Pancreas (tissue), 10 donors: ENCODE measurements around the gene AOPEP. TPM values are rescaled to one million over a fixed set of nuclear protein-coding genes. Genes with fewer than 3 reads are reported as not detected.

Experiments used
- ATAC-seq, 4 donors: fragments of 200-7000 bp; cut with Tn5 transposase; one replicate each; pipeline versions ENCODE4 v1.8.0 to v1.9.1; 2020; ENCODE audit warnings: mild to moderate bottlenecking in 4 of 4, moderate library complexity in 4 of 4
- DNase-seq, 6 donors: peaks; one replicate each; pipeline ENCODE4 v3.0.0-alpha.2; 2020
- FAIRE-seq: peaks from 2 replicates; lab custom pipeline; 2012; peaks lifted over from hg19 to GRCh38; lab: Jason Lieb, UNC
- H3K27ac ChIP-seq, 4 donors: fragments of 200-600 bp; sonication (generic); 1 replicate in 3 of 4; 2 replicates in 1 of 4; pipeline versions ENCODE4 v1.5.0 to v1.8.0; 2020
- H3K27me3 ChIP-seq, 4 donors: fragments of 200-600 bp; one replicate each; pipeline ENCODE4 v1.8.0; 2021
- H3K36me3 ChIP-seq, 3 donors: fragments of 200-600 bp; sonication (generic) in 1 of 3; one replicate each; pipeline versions ENCODE4 v1.5.0 to v1.8.0; 2020 to 2021
- H3K4me1 ChIP-seq, 3 donors: fragments of 200-600 bp; one replicate each; pipeline ENCODE4 v1.8.0; 2021
- H3K4me3 ChIP-seq, 4 donors: fragments of 200-600 bp; sonication (generic) in 2 of 4; one replicate each; pipeline versions ENCODE4 v1.5.0 to v1.8.0; 2020 to 2021
- H3K9me3 ChIP-seq, 4 donors: fragments of 200-600 bp; one replicate each; pipeline ENCODE4 v1.8.0; 2021
- CTCF ChIP-seq, 4 donors: fragments of 200-600 bp; sonication (generic) in 3 of 4; IDR thresholded peaks; one replicate each; pipeline versions ENCODE4 v1.5.0 to v1.8.0; 2021; ENCODE audit warnings: antibody characterized with exemption in 4 of 4
- WGBS, 2 donors: extraction: QIAGEN DNeasy Blood & Tissue Kit; methylation state at CpG; one replicate each; pipeline ENCODE4 v1.1.7; 2013; 5-methylcytosine and 5-hydroxymethylcytosine counted together
- intact Hi-C, 3 donors: fragments of 100-400 bp; cut with DNase I; formaldehyde crosslinking; loops; one replicate each; pipeline versions ENCODE4 v1.11.1 to v1.14.2; 2022
- polyA plus RNA-seq, 2 donors: library from polyadenylated mRNA; stranded (reverse); fragments of 200-250 nt; gene quantifications; one replicate each; pipeline ENCODE4 v1.2.3, GENCODE V29; 2013
- total RNA-seq, 6 donors: library from RNA; stranded (reverse); fragmentation: NEBNext Ultra II Directional in 4 of 6; extraction: Animal tissue kit (Norgen Biotek cat#: 25700) in 4 of 6; gene quantifications; one replicate each; pipeline versions ENCODE4 v1.2.1 to v1.2.4, GENCODE V29; 2021 to 2023
- donor health status: healthy with polysubstance abuse.
- donor health status: DM: no; HTN: no; CAD: no; lungs with moderate emphysema.
- donor health status: DM: no; HTN: no; CAD: no.
- donor health status: control.
- donor health status: control.
- donor health status: Bipolar disorder and iron deficiency.
- donor health status: DM: yes; HTN: yes; CAD: no.
- donor health status: DM: no; HTN: no; CAD: no.
- donor health status: DM: no; HTN: no; CAD: no.
- donor health status: DM: yes; HTN: yes; CAD: no.

AOPEP gene
- total and polyA plus RNA-seq, 8 donors: 50.5 to 140 (median 76.7) TPM

GRCh38 chr9:95112436-95113280 lies 386.2 kb downstream of the AOPEP start:
- peak in 1 of 6 donors; percentile 14 for DNase-seq
- FAIRE-seq: no peak
- TF ChIP-seq CTCF (IDR thresholded peaks at IDR 0.05): no peak
- intact Hi-C loops: no loop called here
- no peak for ATAC-seq
- peaks cover 0 to 11% (median 0%) of the 10 kb centered on the region in 3 donors for H3K4me1 ChIP-seq
- no peak overlapping the region for H3K4me3 ChIP-seq
- whole genome bisulfite sequencing, 2 donors: 89 to 90% methylated on average over 12 of the region's 12 CpGs
- no peak overlapping the region for H3K27ac ChIP-seq
- H3K27me3 ChIP-seq: no peaks in the 10 kb centered on the region
- peaks cover 0 to 40% (median 6%) of the 10 kb centered on the region in 3 donors for H3K36me3 ChIP-seq
- H3K9me3 ChIP-seq: no peaks in the 10 kb centered on the region

DNA sequence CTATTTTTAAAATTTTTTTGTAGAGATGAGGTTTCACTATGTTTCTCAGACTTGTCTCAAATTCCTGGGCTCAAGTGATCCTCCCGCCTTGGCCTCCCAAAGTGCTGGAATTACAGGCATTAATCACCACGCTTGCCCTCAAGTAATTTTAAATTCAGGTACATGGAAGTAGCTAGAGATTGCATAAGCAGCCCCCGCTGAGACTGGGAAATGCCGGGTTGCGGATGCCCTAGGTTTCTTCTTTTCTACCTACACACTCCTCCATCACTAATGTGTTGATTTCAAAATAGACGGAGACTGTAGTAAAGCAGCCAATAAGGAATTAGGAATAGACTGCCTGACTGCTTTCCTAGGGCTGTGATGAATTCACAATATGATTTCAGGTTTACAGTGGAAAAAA lies 388.6 kb downstream of the AOPEP start:
- DNase-seq: no peak
- Histone ChIP-seq H3K4me3 (no peak overlapping the region), H3K27me3 (no peaks in the 10 kb centered on the region), H3K36me3 (peaks cover 0 to 28% (median 0%) of the 10 kb centered on the region in 3 donors), H3K9me3 (no peaks in the 10 kb centered on the region), H3K4me1 (peaks cover 0 to 11% (median 0%) of the 10 kb centered on the region in 3 donors), H3K27ac (no peak overlapping the region)
- no peak for ATAC-seq
- 95 to 99% methylated on average over 6 of the region's 6 CpGs for WGBS, 2 donors
- no peak for TF ChIP-seq CTCF (IDR thresholded peaks at IDR 0.05)
- intact Hi-C loops: no loop called here
- no peak for FAIRE-seq

GRCh38 chr9:95116002-95116807 lies 389.7 kb downstream of the AOPEP start:
- H3K4me3 ChIP-seq: no peak overlapping the region
- TF ChIP-seq CTCF (IDR thresholded peaks at IDR 0.05): peak in 1 of 4 donors; percentile 24
- intact Hi-C loops: no loop called here
- no peaks in the 10 kb centered on the region for H3K27me3 ChIP-seq
- H3K9me3 ChIP-seq: no peaks in the 10 kb centered on the region
- no peak overlapping the region for H3K27ac ChIP-seq
- 70 to 72% methylated on average over 11 of the region's 11 CpGs for WGBS, 2 donors
- peak; percentile 29 to 84 (median 72) for ATAC-seq
- peaks cover 0 to 11% (median 0%) of the 10 kb centered on the region in 3 donors for H3K4me1 ChIP-seq
- no peak for DNase-seq
- FAIRE-seq: no peak
- peaks cover 0 to 18% (median 0%) of the 10 kb centered on the region in 3 donors for H3K36me3 ChIP-seq

DNA sequence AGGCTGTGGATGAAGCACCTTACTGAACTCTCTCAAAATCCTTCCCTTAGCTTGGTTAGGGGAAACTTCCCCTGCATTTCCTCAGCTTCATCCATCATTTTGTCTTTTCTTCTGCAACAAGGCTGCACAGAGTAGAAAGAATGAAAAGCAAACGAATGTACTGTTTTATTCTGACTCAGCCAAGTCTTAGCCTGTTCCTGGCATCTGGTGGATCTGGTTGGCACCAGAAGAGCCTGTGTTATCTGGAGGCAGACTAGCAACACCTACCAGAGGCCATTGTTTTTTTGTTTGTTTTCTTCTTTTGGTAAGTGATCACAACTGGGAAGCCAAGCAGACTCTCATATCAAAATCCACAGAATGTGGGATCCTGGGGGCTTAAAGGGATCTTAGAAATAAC lies 390.3 kb downstream of the AOPEP start:
- WGBS, 2 donors: 12 to 17% methylated on average over 1 of the region's 1 CpG
- FAIRE-seq (no peak), ATAC-seq (peak; percentile 55 to 77 (median 66)), DNase-seq (peak in 1 of 6 donors; percentile 17)
- H3K27ac ChIP-seq: peak overlapping the region in 1 of 4 donors; percentile 2
- no peaks in the 10 kb centered on the region for H3K27me3 ChIP-seq
- peaks cover 0 to 12% (median 0%) of the 10 kb centered on the region in 3 donors for H3K36me3 ChIP-seq
- H3K9me3 ChIP-seq: no peaks in the 10 kb centered on the region
- no peak for TF ChIP-seq CTCF (IDR thresholded peaks at IDR 0.05)
- H3K4me1 ChIP-seq: peaks cover 0 to 11% (median 0%) of the 10 kb centered on the region in 3 donors
- intact Hi-C loops: no loop called here
- no peak overlapping the region for H3K4me3 ChIP-seq
